Liver (tissue), 9 donors: ENCODE data around the gene MTSS2. TPM values are rescaled to one million over a fixed set of nuclear protein-coding genes. Genes with fewer than 3 reads are reported as not detected.

ENCODE experiments used
- DNase-seq: peaks from one replicate; pipeline ENCODE4 v3.0.0-alpha.2; 2017; ENCODE audit warnings: low spot score
- H3K27ac ChIP-seq, 2 donors: one replicate each; pipeline ENCODE4 v1.7.0; 2013; ENCODE audit warnings: inconsistent platforms in 2 of 2, low read length in 2 of 2, control low read depth in 1 of 2, low read depth in 1 of 2, mild to moderate bottlenecking in 1 of 2
- H3K27me3 ChIP-seq, 4 donors: one replicate each; pipeline versions ENCODE4 v1.6.1 to v1.7.0; 2013; ENCODE audit warnings: low read length in 3 of 4, inconsistent platforms in 1 of 4, mild to moderate bottlenecking in 1 of 4, moderate library complexity in 1 of 4; ENCODE audit not compliant: control insufficient read depth in 4 of 4, insufficient read depth in 4 of 4
- H3K36me3 ChIP-seq, 4 donors: one replicate each; pipeline versions ENCODE4 v1.6.1 to v1.7.0; 2013; ENCODE audit warnings: low read length in 3 of 4, mild to moderate bottlenecking in 3 of 4, low read depth in 1 of 4, moderate library complexity in 1 of 4; ENCODE audit not compliant: control insufficient read depth in 4 of 4, insufficient read depth in 3 of 4
- H3K4me1 ChIP-seq, 4 donors: one replicate each; pipeline versions ENCODE4 v1.6.1 to v1.7.0; 2013; ENCODE audit warnings: low read length in 3 of 4, mild to moderate bottlenecking in 3 of 4, moderate library complexity in 1 of 4; ENCODE audit not compliant: control insufficient read depth in 4 of 4, insufficient read depth in 4 of 4
- H3K4me3 ChIP-seq, 3 donors: one replicate each; pipeline versions ENCODE4 v1.6.1 to v1.7.0; 2013; ENCODE audit warnings: low read length in 3 of 3, control low read depth in 1 of 3, low read depth in 1 of 3, mild to moderate bottlenecking in 1 of 3
- H3K9ac ChIP-seq, 2 donors: one replicate each; pipeline ENCODE4 v1.7.0; 2013; ENCODE audit warnings: low read length in 2 of 2, mild to moderate bottlenecking in 2 of 2, moderate library complexity in 2 of 2, control low read depth in 1 of 2, low read depth in 1 of 2
- H3K9me3 ChIP-seq, 4 donors: one replicate each; pipeline versions ENCODE4 v1.6.1 to v1.7.0; 2013; ENCODE audit warnings: low read length in 3 of 4; ENCODE audit not compliant: control insufficient read depth in 4 of 4
- FOXA1 ChIP-seq: IDR thresholded peaks from 2 replicates; pipeline ENCODE4 v1.6.1; 2016; ENCODE audit warnings: antibody characterized with exemption
- FOXA2 ChIP-seq: IDR thresholded peaks from 2 replicates; pipeline ENCODE4 v1.6.1; 2016; ENCODE audit warnings: antibody characterized with exemption
- HNF4A ChIP-seq, 2 donors: conservative IDR thresholded peaks; 2 replicates each; pipeline ENCODE4 v1.6.1; 2016; ENCODE audit warnings: antibody characterized with exemption in 2 of 2, mild to moderate bottlenecking in 2 of 2
- HNF4G ChIP-seq: IDR thresholded peaks from 2 replicates; pipeline ENCODE4 v1.6.1; 2016; ENCODE audit warnings: antibody characterized with exemption
- JUND ChIP-seq, 2 donors: IDR thresholded peaks; 2 replicates each; pipeline ENCODE4 v1.6.1; 2016; ENCODE audit warnings: antibody characterized with exemption in 2 of 2
- NR2F2 ChIP-seq: IDR thresholded peaks from 2 replicates; pipeline ENCODE4 v1.6.1; 2016; ENCODE audit warnings: antibody characterized with exemption
- RAD21 ChIP-seq, 2 donors: IDR thresholded peaks; 2 replicates each; pipeline ENCODE4 v1.6.1; 2016; ENCODE audit warnings: antibody characterized with exemption in 2 of 2, mild to moderate bottlenecking in 2 of 2
- RXRA ChIP-seq, 2 donors: IDR thresholded peaks; 2 replicates each; pipeline ENCODE4 v1.6.1; 2017 to 2018; ENCODE audit warnings: antibody characterized with exemption in 2 of 2, mild to moderate bottlenecking in 1 of 2
- SP1 ChIP-seq: IDR thresholded peaks from 2 replicates; pipeline ENCODE4 v1.6.1; 2018; ENCODE audit warnings: antibody characterized with exemption, mild to moderate bottlenecking
- YY1 ChIP-seq: IDR thresholded peaks from 2 replicates; pipeline ENCODE4 v1.6.1; 2016; ENCODE audit warnings: antibody characterized with exemption, mild to moderate bottlenecking
- ZBTB33 ChIP-seq: IDR thresholded peaks from 2 replicates; pipeline ENCODE4 v1.6.1; 2016; ENCODE audit warnings: antibody characterized with exemption
- WGBS: extraction: QIAGEN DNeasy Blood & Tissue Kit; methylation state at CpG from one replicate; pipeline ENCODE4 v1.1.7; 2013; 5-methylcytosine and 5-hydroxymethylcytosine counted together
- polyA plus RNA-seq, 2 donors: library from polyadenylated mRNA; stranded (reverse) in 1 of 2; unstranded in 1 of 2; fragments of 200-250 nt in 1 of 2; fragments of >200 nt in 1 of 2; fragmentation: Nextera tagmentation in 1 of 2; extraction: Ambion mirVana in 1 of 2; gene quantifications; one replicate each; pipeline versions ENCODE4 v1.2.1 to v1.2.3, GENCODE V29; 2013 to 2015
- total RNA-seq, 2 donors: library from RNA; depleted of rRNA; stranded (reverse); fragments of >200 nt; gene quantifications; one replicate each; pipeline ENCODE4 v1.2.3, GENCODE V29; 2014
- TF ChIP-seq, protein P1 (sequence below): IDR thresholded peaks from 2 replicates; pipeline ENCODE4 v1.6.1; 2016; ENCODE audit warnings: antibody characterized with exemption
- TF ChIP-seq, protein P2 (sequence below): IDR thresholded peaks from 2 replicates; pipeline ENCODE4 v1.6.1; 2016; ENCODE audit warnings: antibody characterized with exemption, mild to moderate bottlenecking
- TF ChIP-seq, protein P3 (sequence below): fragments of 150-350 bp; IDR thresholded peaks from 2 replicates; pipeline ENCODE4 v1.5.1; 2017; ENCODE audit warnings: improper control_type of control experiment, low read depth, low read length; ENCODE audit not compliant: missing input control
- donor health status: healthy.
- donor health status: healthy.
- donor health status: healthy.
- donor health status: healthy.
- donor health status: healthy.

The MTSS2 gene
- total and polyA plus RNA-seq, 4 donors, result 3.8 to 95.7 (median 35.9) TPM

DNA sequence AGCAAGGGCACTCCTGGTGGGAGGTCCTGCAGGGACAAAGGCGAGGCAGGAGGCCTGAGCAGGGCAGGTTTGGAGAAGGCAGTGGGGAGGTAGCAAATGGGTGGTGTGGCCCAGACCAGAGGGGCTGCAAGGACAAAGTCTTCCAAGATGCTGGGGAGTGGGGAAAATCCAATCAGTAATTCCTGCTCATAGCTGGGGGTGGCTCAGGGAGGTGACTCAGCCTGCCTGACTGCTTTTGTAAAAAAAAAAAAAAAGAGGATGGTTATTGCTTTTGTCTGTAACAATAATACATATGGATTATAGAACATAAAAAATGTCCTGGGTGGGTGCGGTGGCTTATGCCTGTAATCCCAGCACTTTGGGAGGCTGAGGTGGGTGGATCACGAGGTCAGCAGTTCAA is 34.3 kb downstream of the MTSS2 start:
- Histone ChIP-seq H3K9ac (no peak overlapping the region), H3K27me3 (no peaks in the 10 kb centered on the region), H3K36me3 (no peaks in the 10 kb centered on the region), H3K4me3 (no peak overlapping the region), H3K27ac (no peak overlapping the region), H3K9me3 (no peaks in the 10 kb centered on the region), H3K4me1 (peaks cover 0 to 7% (median 3%) of the 10 kb centered on the region in 4 donors)
- TF ChIP-seq HNF4A (conservative IDR thresholded peaks at IDR 0.05), result no peak
- no peak for TF ChIP-seq ZBTB33
- no peak for TF ChIP-seq JUND (IDR thresholded peaks at IDR 0.05)
- no peak for TF ChIP-seq NR2F2
- TF ChIP-seq, protein P1, sequence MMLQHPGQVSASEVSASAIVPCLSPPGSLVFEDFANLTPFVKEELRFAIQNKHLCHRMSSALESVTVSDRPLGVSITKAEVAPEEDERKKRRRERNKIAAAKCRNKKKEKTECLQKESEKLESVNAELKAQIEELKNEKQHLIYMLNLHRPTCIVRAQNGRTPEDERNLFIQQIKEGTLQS, result no peak
- TF ChIP-seq RXRA (IDR thresholded peaks at IDR 0.05), result no peak
- TF ChIP-seq, protein P2, sequence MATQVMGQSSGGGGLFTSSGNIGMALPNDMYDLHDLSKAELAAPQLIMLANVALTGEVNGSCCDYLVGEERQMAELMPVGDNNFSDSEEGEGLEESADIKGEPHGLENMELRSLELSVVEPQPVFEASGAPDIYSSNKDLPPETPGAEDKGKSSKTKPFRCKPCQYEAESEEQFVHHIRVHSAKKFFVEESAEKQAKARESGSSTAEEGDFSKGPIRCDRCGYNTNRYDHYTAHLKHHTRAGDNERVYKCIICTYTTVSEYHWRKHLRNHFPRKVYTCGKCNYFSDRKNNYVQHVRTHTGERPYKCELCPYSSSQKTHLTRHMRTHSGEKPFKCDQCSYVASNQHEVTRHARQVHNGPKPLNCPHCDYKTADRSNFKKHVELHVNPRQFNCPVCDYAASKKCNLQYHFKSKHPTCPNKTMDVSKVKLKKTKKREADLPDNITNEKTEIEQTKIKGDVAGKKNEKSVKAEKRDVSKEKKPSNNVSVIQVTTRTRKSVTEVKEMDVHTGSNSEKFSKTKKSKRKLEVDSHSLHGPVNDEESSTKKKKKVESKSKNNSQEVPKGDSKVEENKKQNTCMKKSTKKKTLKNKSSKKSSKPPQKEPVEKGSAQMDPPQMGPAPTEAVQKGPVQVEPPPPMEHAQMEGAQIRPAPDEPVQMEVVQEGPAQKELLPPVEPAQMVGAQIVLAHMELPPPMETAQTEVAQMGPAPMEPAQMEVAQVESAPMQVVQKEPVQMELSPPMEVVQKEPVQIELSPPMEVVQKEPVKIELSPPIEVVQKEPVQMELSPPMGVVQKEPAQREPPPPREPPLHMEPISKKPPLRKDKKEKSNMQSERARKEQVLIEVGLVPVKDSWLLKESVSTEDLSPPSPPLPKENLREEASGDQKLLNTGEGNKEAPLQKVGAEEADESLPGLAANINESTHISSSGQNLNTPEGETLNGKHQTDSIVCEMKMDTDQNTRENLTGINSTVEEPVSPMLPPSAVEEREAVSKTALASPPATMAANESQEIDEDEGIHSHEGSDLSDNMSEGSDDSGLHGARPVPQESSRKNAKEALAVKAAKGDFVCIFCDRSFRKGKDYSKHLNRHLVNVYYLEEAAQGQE, result no peak
- no peak for TF ChIP-seq SP1
- TF ChIP-seq YY1, result no peak
- 87% methylated on average over 3 of the region's 3 CpGs for WGBS
- DNase-seq, result no peak

- H3K9me3 ChIP-seq, result no peaks in the 10 kb centered on the region
- H3K27ac ChIP-seq, result no peak overlapping the region
- no peaks in the 10 kb centered on the region for H3K27me3 ChIP-seq
- peaks cover 0 to 7% (median 3%) of the 10 kb centered on the region in 4 donors for H3K4me1 ChIP-seq
- no peaks in the 10 kb centered on the region for H3K36me3 ChIP-seq
- TF ChIP-seq, protein P1, result no peak
- TF ChIP-seq RXRA (IDR thresholded peaks at IDR 0.05) (no peak), SP1 (no peak), RAD21 (IDR thresholded peaks at IDR 0.05) (no peak), HNF4G (no peak), FOXA2 (no peak), FOXA1 (no peak)
- TF ChIP-seq, protein P2, result no peak
- TF ChIP-seq, protein P3, sequence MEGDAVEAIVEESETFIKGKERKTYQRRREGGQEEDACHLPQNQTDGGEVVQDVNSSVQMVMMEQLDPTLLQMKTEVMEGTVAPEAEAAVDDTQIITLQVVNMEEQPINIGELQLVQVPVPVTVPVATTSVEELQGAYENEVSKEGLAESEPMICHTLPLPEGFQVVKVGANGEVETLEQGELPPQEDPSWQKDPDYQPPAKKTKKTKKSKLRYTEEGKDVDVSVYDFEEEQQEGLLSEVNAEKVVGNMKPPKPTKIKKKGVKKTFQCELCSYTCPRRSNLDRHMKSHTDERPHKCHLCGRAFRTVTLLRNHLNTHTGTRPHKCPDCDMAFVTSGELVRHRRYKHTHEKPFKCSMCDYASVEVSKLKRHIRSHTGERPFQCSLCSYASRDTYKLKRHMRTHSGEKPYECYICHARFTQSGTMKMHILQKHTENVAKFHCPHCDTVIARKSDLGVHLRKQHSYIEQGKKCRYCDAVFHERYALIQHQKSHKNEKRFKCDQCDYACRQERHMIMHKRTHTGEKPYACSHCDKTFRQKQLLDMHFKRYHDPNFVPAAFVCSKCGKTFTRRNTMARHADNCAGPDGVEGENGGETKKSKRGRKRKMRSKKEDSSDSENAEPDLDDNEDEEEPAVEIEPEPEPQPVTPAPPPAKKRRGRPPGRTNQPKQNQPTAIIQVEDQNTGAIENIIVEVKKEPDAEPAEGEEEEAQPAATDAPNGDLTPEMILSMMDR, result no peak
- DNase-seq, result no peak
- no peak overlapping the region for H3K9ac ChIP-seq
- 68% methylated on average over 4 of the region's 4 CpGs for WGBS
- no peak overlapping the region for H3K4me3 ChIP-seq
Measured at GRCh38 chr16:70650216-70650615, 35.6 kb downstream of the MTSS2 start.
